ENCODE measurements around the gene TDO2. TPM values are rescaled to one million over a fixed set of nuclear protein-coding genes. Genes with fewer than 3 reads are reported as not detected.

The TDO2 gene
- total RNA-seq, 1 donor from 2014 or later, result not detected

- Mint-ChIP-seq H3K9me3 (ENCODE audit: unreplicated experiment) (no peaks in the 10 kb centered on the region), H3K4me3 (ENCODE audit: unreplicated experiment) (no peak overlapping the region), H3K27ac (ENCODE audit: unreplicated experiment) (no peak overlapping the region), H3K36me3 (ENCODE audit: unreplicated experiment) (no peaks in the 10 kb centered on the region), H3K27me3 (ENCODE audit: unreplicated experiment) (no peaks in the 10 kb centered on the region), H3K4me1 (ENCODE audit: unreplicated experiment) (peaks cover 10% of the 10 kb centered on the region)
- TF ChIP-seq CTCF (IDR thresholded peaks at IDR 0.05), result no peak
- DNase-seq (ENCODE audit: extremely low spot score, unreplicated experiment), result no peak
Measured at GRCh38 chr4:155964016-155964891, 60.8 kb downstream of the TDO2 start.

GRCh38 chr4:155966171-155966570 is 62.7 kb downstream of the TDO2 start:
- no peak for TF ChIP-seq CTCF (IDR thresholded peaks at IDR 0.05)
- DNase-seq (ENCODE audit: extremely low spot score, unreplicated experiment), result no peak
- Mint-ChIP-seq H3K4me3 (ENCODE audit: unreplicated experiment) (no peak overlapping the region), H3K4me1 (ENCODE audit: unreplicated experiment) (peaks cover 10% of the 10 kb centered on the region), H3K36me3 (ENCODE audit: unreplicated experiment) (no peaks in the 10 kb centered on the region), H3K27ac (ENCODE audit: unreplicated experiment) (no peak overlapping the region), H3K9me3 (ENCODE audit: unreplicated experiment) (no peaks in the 10 kb centered on the region), H3K27me3 (ENCODE audit: unreplicated experiment) (no peaks in the 10 kb centered on the region)

GRCh38 chr4:155966731-155967395 is 63.4 kb downstream of the TDO2 start:
- no peak for TF ChIP-seq CTCF (IDR thresholded peaks at IDR 0.05)
- DNase-seq (ENCODE audit: extremely low spot score, unreplicated experiment), result no peak
- no peaks in the 10 kb centered on the region for H3K27me3 Mint-ChIP-seq (ENCODE audit: unreplicated experiment)
- H3K36me3 Mint-ChIP-seq (ENCODE audit: unreplicated experiment), result no peaks in the 10 kb centered on the region
- no peaks in the 10 kb centered on the region for H3K9me3 Mint-ChIP-seq (ENCODE audit: unreplicated experiment)
- H3K27ac Mint-ChIP-seq (ENCODE audit: unreplicated experiment), result peak overlapping the region; percentile 36
- H3K4me3 Mint-ChIP-seq (ENCODE audit: unreplicated experiment), result no peak overlapping the region
- H3K4me1 Mint-ChIP-seq (ENCODE audit: unreplicated experiment), result peaks cover 10% of the 10 kb centered on the region

Other genes starting within 250 kb of the TDO2 start
- gene GUCY1A1, start 236.8 kb upstream of the TDO2 start, total RNA-seq, result 10.8 and 11.5 TPM in 2 replicates
- gene GUCY1B1, start 144.7 kb upstream of the TDO2 start, total RNA-seq, result 11.5 and 13.2 TPM in 2 replicates
- gene ASIC5, start 37.4 kb upstream of the TDO2 start, total RNA-seq, result not detected in 2 replicates
- 9.7 and 10.0 TPM in 2 replicates for gene CTSO, start 50.2 kb downstream of the TDO2 start, total RNA-seq